Measurements from ENCODE around the gene MYOM3. TPM values are rescaled to one million over a fixed set of nuclear protein-coding genes. Genes with fewer than 3 reads are reported as not detected.
"Not testable (repeated sequence)": the region's sequence is repeated elsewhere in the genome, so short reads cannot be mapped to it uniquely, and the experiment has no call there.

MYOM3 gene
- total RNA-seq, 1 experiment from 2014 or later = 0.42 TPM

- peaks cover 2% of the 10 kb centered on the region for H3K36me3 Mint-ChIP-seq (ENCODE audit: insufficient read depth, unreplicated experiment)
- H3K27ac Mint-ChIP-seq (ENCODE audit: unreplicated experiment) = no peak overlapping the region
- H3K4me1 Mint-ChIP-seq (ENCODE audit: low read depth, unreplicated experiment) = peaks cover 16% of the 10 kb centered on the region
- CTCF ChIA-PET = no interaction called here
- DNase-seq = no peak
- no TSS peak for BruUV-seq (replicated peaks)
- intact Hi-C loops (cut with micrococcal nuclease; ENCODE audit: unreplicated experiment) = no loop called here
- no peak overlapping the region for H3K4me3 Mint-ChIP-seq (ENCODE audit: low read depth, unreplicated experiment)
- no peaks in the 10 kb centered on the region for H3K9me3 Mint-ChIP-seq (ENCODE audit: low read depth, unreplicated experiment)
- no peaks in the 10 kb centered on the region for H3K27me3 Mint-ChIP-seq (ENCODE audit: unreplicated experiment)
- no peak for TF ChIP-seq CTCF (IDR thresholded peaks at IDR 0.05; ENCODE audit: unreplicated experiment)
These were observed 59.7 kb downstream of the MYOM3 start for GRCh38 chr1:24052220-24052619.

GRCh38 chr1:24051206-24051945 is 60.6 kb downstream of the MYOM3 start:
- DNase-seq = no peak
- no TSS peak for BruUV-seq (replicated peaks)
- H3K9me3 Mint-ChIP-seq (ENCODE audit: low read depth, unreplicated experiment) = no peaks in the 10 kb centered on the region
- H3K27ac Mint-ChIP-seq (ENCODE audit: unreplicated experiment) = no peak overlapping the region
- peaks cover 24% of the 10 kb centered on the region for H3K4me1 Mint-ChIP-seq (ENCODE audit: low read depth, unreplicated experiment)
- no peak overlapping the region for H3K4me3 Mint-ChIP-seq (ENCODE audit: low read depth, unreplicated experiment)
- CTCF ChIA-PET = no interaction called here
- intact Hi-C loops (cut with micrococcal nuclease; ENCODE audit: unreplicated experiment) = no loop called here
- H3K36me3 Mint-ChIP-seq (ENCODE audit: insufficient read depth, unreplicated experiment) = peaks cover 4% of the 10 kb centered on the region
- no peaks in the 10 kb centered on the region for H3K27me3 Mint-ChIP-seq (ENCODE audit: unreplicated experiment)
- no peak for TF ChIP-seq CTCF (IDR thresholded peaks at IDR 0.05; ENCODE audit: unreplicated experiment)

- no peaks in the 10 kb centered on the region for H3K27me3 Mint-ChIP-seq (ENCODE audit: unreplicated experiment)
- H3K9me3 Mint-ChIP-seq (ENCODE audit: low read depth, unreplicated experiment) = no peaks in the 10 kb centered on the region
- DNase-seq = no peak
- no peak overlapping the region for H3K4me3 Mint-ChIP-seq (ENCODE audit: low read depth, unreplicated experiment)
- no peak overlapping the region for H3K27ac Mint-ChIP-seq (ENCODE audit: unreplicated experiment)
- H3K4me1 Mint-ChIP-seq (ENCODE audit: low read depth, unreplicated experiment) = peaks cover 29% of the 10 kb centered on the region
- TF ChIP-seq CTCF (IDR thresholded peaks at IDR 0.05; ENCODE audit: unreplicated experiment) = no peak
- CTCF ChIA-PET = no interaction called here
- H3K36me3 Mint-ChIP-seq (ENCODE audit: insufficient read depth, unreplicated experiment) = peaks cover 4% of the 10 kb centered on the region
- BruUV-seq (replicated peaks) = no TSS peak
- intact Hi-C loops (cut with micrococcal nuclease; ENCODE audit: unreplicated experiment) = no loop called here
These were observed 62.2 kb downstream of the MYOM3 start for GRCh38 chr1:24049733-24050132.

GRCh38 chr1:24048894-24049293 is 63.0 kb downstream of the MYOM3 start:
- H3K4me3 Mint-ChIP-seq (ENCODE audit: low read depth, unreplicated experiment); BruUV-seq (replicated peaks); DNase-seq; intact Hi-C loops (cut with micrococcal nuclease; ENCODE audit: unreplicated experiment); H3K27me3 Mint-ChIP-seq (ENCODE audit: unreplicated experiment); H3K36me3 Mint-ChIP-seq (ENCODE audit: insufficient read depth, unreplicated experiment); H3K9me3 Mint-ChIP-seq (ENCODE audit: low read depth, unreplicated experiment); CTCF ChIA-PET: not testable (repeated sequence)
- Mint-ChIP-seq H3K4me1 (ENCODE audit: low read depth, unreplicated experiment) (peaks cover 29% of the 10 kb centered on the region), H3K27ac (ENCODE audit: unreplicated experiment) (peak overlapping the region; percentile 52)

- TF ChIP-seq CTCF (IDR thresholded peaks at IDR 0.05; ENCODE audit: unreplicated experiment) = no peak
- Mint-ChIP-seq H3K4me1 (ENCODE audit: low read depth, unreplicated experiment) (peaks cover 29% of the 10 kb centered on the region), H3K27me3 (ENCODE audit: unreplicated experiment) (no peaks in the 10 kb centered on the region), H3K36me3 (ENCODE audit: insufficient read depth, unreplicated experiment) (peaks cover 4% of the 10 kb centered on the region), H3K27ac (ENCODE audit: unreplicated experiment) (peak overlapping the region; percentile 52), H3K4me3 (ENCODE audit: low read depth, unreplicated experiment) (no peak overlapping the region), H3K9me3 (ENCODE audit: low read depth, unreplicated experiment) (no peaks in the 10 kb centered on the region)
- CTCF ChIA-PET = no interaction called here
- BruUV-seq (replicated peaks) = no TSS peak
- peak; percentile 48 for DNase-seq
- intact Hi-C loops (cut with micrococcal nuclease; ENCODE audit: unreplicated experiment) = no loop called here
These were observed 63.6 kb downstream of the MYOM3 start for GRCh38 chr1:24048205-24048869.

Data from Calu3 (cell line).